Measurements from ENCODE around the gene PRR33. TPM values are rescaled to one million over a fixed set of nuclear protein-coding genes. Genes with fewer than 3 reads are reported as not detected.

Gene PRR33
- total and polyA plus RNA-seq, 2 donors (not counting 1 experiment from before 2014, with no cell fraction given): not detected

DNA sequence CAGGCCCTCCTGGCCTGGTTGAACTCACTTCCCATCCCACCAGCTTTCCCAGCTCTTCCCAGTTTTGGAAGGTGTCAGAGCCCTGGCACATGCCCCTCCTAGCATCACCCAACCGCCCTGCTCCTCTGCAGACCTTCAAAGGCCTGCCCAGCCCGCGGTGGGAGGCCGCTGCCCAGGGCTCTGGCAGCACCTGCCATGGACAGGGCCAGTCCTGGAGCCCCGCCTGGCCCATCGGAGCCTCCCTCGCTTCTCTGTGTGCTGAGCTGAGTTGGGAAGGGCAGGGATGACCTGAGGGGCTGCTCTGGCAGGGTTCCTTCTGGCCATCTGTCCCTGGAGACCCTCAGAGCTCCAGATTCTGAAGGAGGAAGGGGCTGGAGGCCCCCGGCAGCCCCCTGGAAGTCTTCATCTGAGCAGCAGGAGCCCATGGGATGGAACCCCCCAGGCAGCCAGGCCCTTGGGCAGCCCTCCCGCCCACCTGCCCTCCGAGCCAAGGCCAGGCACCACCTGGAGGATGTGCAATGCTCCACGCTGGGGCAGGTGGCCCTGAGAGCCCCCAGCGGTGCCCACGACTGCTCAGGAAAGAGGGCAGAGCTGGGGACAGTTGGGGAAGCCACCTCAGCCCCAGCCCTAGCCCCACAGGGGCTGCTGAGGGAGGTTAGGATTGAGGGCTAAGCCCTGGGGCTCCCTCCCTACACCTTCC is 35.2 kb downstream of the PRR33 start:
- Histone ChIP-seq H3K27me3 (ENCODE audit: control insufficient read depth, insufficient read depth, low read length) (no peaks in the 10 kb centered on the region), H3K36me3 (ENCODE audit: control insufficient read depth, insufficient read depth, low read length) (no peaks in the 10 kb centered on the region), H3K4me1 (ENCODE audit: control insufficient read depth, extremely low read depth, insufficient read depth, low read length) (no peaks in the 10 kb centered on the region), H3K9ac (ENCODE audit: insufficient read depth, low read length) (no peak overlapping the region), H4K20me1 (ENCODE audit: control insufficient read depth, extremely low read depth, insufficient read depth, low read length) (no peaks in the 10 kb centered on the region), H3K79me2 (ENCODE audit: control insufficient read depth, insufficient read depth, low read length) (no peaks in the 10 kb centered on the region), H3K27ac (ENCODE audit: insufficient read depth, low read length) (no peak overlapping the region), H3K9me3 (ENCODE audit: control insufficient read depth, insufficient read depth, low read depth, low read length) (no peaks in the 10 kb centered on the region), H2AFZ (ENCODE audit: low read length) (no peak overlapping the region), H3K4me3 (replicated peaks in 1 of 4; ENCODE audit: control extremely low read depth in 1 of 4, insufficient read depth in 1 of 4, low read depth in 3 of 4, low read length in 4 of 4) (no peak overlapping the region), H3K4me2 (ENCODE audit: extremely low read depth, insufficient read depth, low read length) (no peak overlapping the region)
- TF ChIP-seq, protein P1, sequence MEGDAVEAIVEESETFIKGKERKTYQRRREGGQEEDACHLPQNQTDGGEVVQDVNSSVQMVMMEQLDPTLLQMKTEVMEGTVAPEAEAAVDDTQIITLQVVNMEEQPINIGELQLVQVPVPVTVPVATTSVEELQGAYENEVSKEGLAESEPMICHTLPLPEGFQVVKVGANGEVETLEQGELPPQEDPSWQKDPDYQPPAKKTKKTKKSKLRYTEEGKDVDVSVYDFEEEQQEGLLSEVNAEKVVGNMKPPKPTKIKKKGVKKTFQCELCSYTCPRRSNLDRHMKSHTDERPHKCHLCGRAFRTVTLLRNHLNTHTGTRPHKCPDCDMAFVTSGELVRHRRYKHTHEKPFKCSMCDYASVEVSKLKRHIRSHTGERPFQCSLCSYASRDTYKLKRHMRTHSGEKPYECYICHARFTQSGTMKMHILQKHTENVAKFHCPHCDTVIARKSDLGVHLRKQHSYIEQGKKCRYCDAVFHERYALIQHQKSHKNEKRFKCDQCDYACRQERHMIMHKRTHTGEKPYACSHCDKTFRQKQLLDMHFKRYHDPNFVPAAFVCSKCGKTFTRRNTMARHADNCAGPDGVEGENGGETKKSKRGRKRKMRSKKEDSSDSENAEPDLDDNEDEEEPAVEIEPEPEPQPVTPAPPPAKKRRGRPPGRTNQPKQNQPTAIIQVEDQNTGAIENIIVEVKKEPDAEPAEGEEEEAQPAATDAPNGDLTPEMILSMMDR (conservative IDR thresholded peaks at IDR 0.05 in 1 of 2, IDR thresholded peaks at IDR 0.05 in 1 of 2; ENCODE audit: low read depth in 1 of 2, low read length in 2 of 2): no peak
- TF ChIP-seq EZH2 (IDR thresholded peaks at IDR 0.05; ENCODE audit: low read length, missing control alignments): no peak
- DNase-seq (ENCODE audit: low read depth in 2 of 2): no peak

GRCh38 chr11:1855886-1856265 is 35.8 kb downstream of the PRR33 start:
- Histone ChIP-seq H3K4me3 (replicated peaks in 1 of 4; ENCODE audit: control extremely low read depth in 1 of 4, insufficient read depth in 1 of 4, low read depth in 3 of 4, low read length in 4 of 4) (no peak overlapping the region), H2AFZ (ENCODE audit: low read length) (no peak overlapping the region), H3K79me2 (ENCODE audit: control insufficient read depth, insufficient read depth, low read length) (no peaks in the 10 kb centered on the region), H3K4me2 (ENCODE audit: extremely low read depth, insufficient read depth, low read length) (no peak overlapping the region), H3K9ac (ENCODE audit: insufficient read depth, low read length) (no peak overlapping the region), H3K27me3 (ENCODE audit: control insufficient read depth, insufficient read depth, low read length) (no peaks in the 10 kb centered on the region), H3K9me3 (ENCODE audit: control insufficient read depth, insufficient read depth, low read depth, low read length) (no peaks in the 10 kb centered on the region), H3K4me1 (ENCODE audit: control insufficient read depth, extremely low read depth, insufficient read depth, low read length) (no peaks in the 10 kb centered on the region), H3K27ac (ENCODE audit: insufficient read depth, low read length) (no peak overlapping the region), H3K36me3 (ENCODE audit: control insufficient read depth, insufficient read depth, low read length) (no peaks in the 10 kb centered on the region), H4K20me1 (ENCODE audit: control insufficient read depth, extremely low read depth, insufficient read depth, low read length) (no peaks in the 10 kb centered on the region)
- DNase-seq (ENCODE audit: low read depth in 2 of 2): no peak
- no peak for TF ChIP-seq EZH2 (IDR thresholded peaks at IDR 0.05; ENCODE audit: low read length, missing control alignments)
- TF ChIP-seq, protein P1 (conservative IDR thresholded peaks at IDR 0.05 in 1 of 2, IDR thresholded peaks at IDR 0.05 in 1 of 2; ENCODE audit: low read depth in 1 of 2, low read length in 2 of 2): no peak

DNA sequence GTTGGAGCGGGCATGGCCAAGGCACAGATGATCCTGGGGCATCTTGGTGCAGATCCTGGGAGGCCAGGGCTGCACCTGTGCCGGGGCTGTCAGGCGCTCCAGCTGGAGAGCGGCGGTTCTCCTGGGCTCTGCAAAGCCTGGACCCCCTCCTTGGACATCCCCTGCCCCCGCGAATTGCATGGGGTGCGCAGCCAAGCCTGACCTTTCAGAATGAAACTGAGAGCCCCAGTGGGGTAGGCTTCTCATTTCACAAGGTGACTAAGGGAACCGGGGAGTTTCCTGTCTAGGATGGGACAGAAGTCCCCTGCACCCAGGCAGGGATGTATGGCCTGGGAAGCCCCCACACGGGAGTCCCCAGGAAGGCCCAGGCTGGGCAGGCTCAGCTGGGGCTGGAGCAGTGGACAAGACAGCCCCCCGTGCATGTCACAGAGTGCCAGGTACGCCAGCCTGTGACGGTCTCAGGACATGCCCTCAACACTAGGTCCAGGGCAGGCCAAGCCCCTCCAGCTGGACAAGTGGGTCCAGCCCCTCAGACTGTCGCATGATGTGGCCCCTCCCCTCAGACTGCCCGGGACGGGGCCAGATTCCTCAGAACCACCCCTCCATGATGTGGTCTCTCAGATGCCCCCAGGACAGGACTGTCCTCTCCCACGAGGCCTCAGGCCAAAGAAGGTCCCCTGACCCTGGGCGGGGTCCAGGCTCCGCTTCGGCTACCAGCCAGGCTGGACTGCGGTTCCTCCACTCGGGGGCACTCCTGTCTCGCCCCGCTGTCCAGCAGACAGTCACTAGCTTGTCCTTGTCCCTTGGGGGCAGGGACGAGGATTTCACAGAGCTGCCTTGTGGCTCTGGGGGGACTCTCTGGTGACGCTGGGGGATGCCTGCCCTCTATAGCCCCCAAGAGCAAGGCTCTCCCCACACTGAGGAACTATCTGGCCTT is 36.5 kb downstream of the PRR33 start:
- H3K27me3 ChIP-seq (ENCODE audit: control insufficient read depth, insufficient read depth, low read length): no peaks in the 10 kb centered on the region
- H3K27ac ChIP-seq (ENCODE audit: insufficient read depth, low read length): no peak overlapping the region
- H3K4me1 ChIP-seq (ENCODE audit: control insufficient read depth, extremely low read depth, insufficient read depth, low read length): no peaks in the 10 kb centered on the region
- TF ChIP-seq, protein P1 (conservative IDR thresholded peaks at IDR 0.05 in 1 of 2, IDR thresholded peaks at IDR 0.05 in 1 of 2; ENCODE audit: low read depth in 1 of 2, low read length in 2 of 2): no peak
- TF ChIP-seq EZH2 (IDR thresholded peaks at IDR 0.05; ENCODE audit: low read length, missing control alignments): no peak
- no peaks in the 10 kb centered on the region for H3K36me3 ChIP-seq (ENCODE audit: control insufficient read depth, insufficient read depth, low read length)
- H3K9ac ChIP-seq (ENCODE audit: insufficient read depth, low read length): no peak overlapping the region
- no peaks in the 10 kb centered on the region for H3K9me3 ChIP-seq (ENCODE audit: control insufficient read depth, insufficient read depth, low read depth, low read length)
- no peaks in the 10 kb centered on the region for H4K20me1 ChIP-seq (ENCODE audit: control insufficient read depth, extremely low read depth, insufficient read depth, low read length)
- no peaks in the 10 kb centered on the region for H3K79me2 ChIP-seq (ENCODE audit: control insufficient read depth, insufficient read depth, low read length)
- no peak for DNase-seq (ENCODE audit: low read depth in 2 of 2)
- no peak overlapping the region for H2AFZ ChIP-seq (ENCODE audit: low read length)
- no peak overlapping the region for H3K4me2 ChIP-seq (ENCODE audit: extremely low read depth, insufficient read depth, low read length)
- H3K4me3 ChIP-seq (replicated peaks in 1 of 4; ENCODE audit: control extremely low read depth in 1 of 4, insufficient read depth in 1 of 4, low read depth in 3 of 4, low read length in 4 of 4): no peak overlapping the region

All from fibroblast of lung (primary cell).